Measurements from ENCODE around the gene ARHGAP18.

- TF ChIP-seq SP1 (IDR thresholded peaks at IDR 0.05): no peak
- no peak for TF ChIP-seq SP1 (CRISPR knock-in tag; IDR thresholded peaks at IDR 0.05)
- TF ChIP-seq POLR2AphosphoS5 (IDR thresholded peaks at IDR 0.05; ENCODE audit: low read depth, low read length): no peak
- no peak for TF ChIP-seq RELA (CRISPR knock-in tag; IDR thresholded peaks at IDR 0.05)
- TF ChIP-seq HDAC6 (IDR thresholded peaks at IDR 0.05; ENCODE audit: low read depth, low read length): no peak
- TF ChIP-seq ZNF563 (CRISPR knock-in tag; IDR thresholded peaks at IDR 0.05): no peak
- no peak for TF ChIP-seq CTCF (CRISPR knock-in tag; IDR thresholded peaks at IDR 0.05)
- no peak for TF ChIP-seq CBX5 (CRISPR knock-in tag; IDR thresholded peaks at IDR 0.05; ENCODE audit: borderline replicate concordance)
- no peak for TF ChIP-seq FLYWCH1 (CRISPR knock-in tag; IDR thresholded peaks at IDR 0.05)
- no peak for TF ChIP-seq MAFF (IDR thresholded peaks at IDR 0.05; ENCODE audit: low read depth, low read length)
- no peak for TF ChIP-seq ZNF644 (CRISPR knock-in tag; IDR thresholded peaks at IDR 0.05; ENCODE audit: low read depth)
Measured at GRCh38 chr6:129552413-129552812, 157.6 kb downstream of the ARHGAP18 start.
